DOHH2 (cell line): Measurements from ENCODE around the gene TLK1.

Source experiments
- EZH2phosphoT487 ChIP-seq: fragments of 200-600 bp; sonication (generic); IDR thresholded peaks from 2 replicates; pipeline ENCODE4 v1.6.1; 2017; ENCODE audit warnings: borderline replicate concordance, mild to moderate bottlenecking, antibody characterized with exemption, low read length, moderate library complexity, mixed read lengths
- TF ChIP-seq, protein P1 (sequence below): fragments of 200-600 bp; sonication (generic); IDR thresholded peaks from one replicate; pipeline ENCODE4 v1.5.1; 2014; ENCODE audit warnings: antibody characterized with exemption, mild to moderate bottlenecking, low read depth, low read length; ENCODE audit not compliant: poor library complexity, severe bottlenecking

DNA sequence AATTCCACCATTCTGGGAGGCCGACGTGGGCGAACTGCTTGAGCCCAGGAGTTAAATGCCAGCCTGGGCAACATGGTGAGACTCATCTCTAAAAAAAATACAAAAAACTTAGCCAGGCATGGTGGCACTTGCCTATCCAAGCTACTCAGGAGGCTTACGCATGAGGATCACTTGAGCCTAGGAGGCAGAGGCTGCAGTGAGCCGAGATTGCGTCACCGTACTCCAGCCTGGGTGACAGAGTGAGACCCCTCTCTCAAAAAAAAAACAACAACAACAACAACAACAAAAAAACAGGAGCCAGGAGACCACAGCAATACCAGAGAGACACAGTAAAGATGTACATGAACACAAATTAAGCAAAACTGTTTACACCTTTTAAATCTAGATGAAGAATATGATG, 52.9 kb downstream of the TLK1 start:
- TF ChIP-seq, protein P1, sequence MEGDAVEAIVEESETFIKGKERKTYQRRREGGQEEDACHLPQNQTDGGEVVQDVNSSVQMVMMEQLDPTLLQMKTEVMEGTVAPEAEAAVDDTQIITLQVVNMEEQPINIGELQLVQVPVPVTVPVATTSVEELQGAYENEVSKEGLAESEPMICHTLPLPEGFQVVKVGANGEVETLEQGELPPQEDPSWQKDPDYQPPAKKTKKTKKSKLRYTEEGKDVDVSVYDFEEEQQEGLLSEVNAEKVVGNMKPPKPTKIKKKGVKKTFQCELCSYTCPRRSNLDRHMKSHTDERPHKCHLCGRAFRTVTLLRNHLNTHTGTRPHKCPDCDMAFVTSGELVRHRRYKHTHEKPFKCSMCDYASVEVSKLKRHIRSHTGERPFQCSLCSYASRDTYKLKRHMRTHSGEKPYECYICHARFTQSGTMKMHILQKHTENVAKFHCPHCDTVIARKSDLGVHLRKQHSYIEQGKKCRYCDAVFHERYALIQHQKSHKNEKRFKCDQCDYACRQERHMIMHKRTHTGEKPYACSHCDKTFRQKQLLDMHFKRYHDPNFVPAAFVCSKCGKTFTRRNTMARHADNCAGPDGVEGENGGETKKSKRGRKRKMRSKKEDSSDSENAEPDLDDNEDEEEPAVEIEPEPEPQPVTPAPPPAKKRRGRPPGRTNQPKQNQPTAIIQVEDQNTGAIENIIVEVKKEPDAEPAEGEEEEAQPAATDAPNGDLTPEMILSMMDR = no peak
- no peak for TF ChIP-seq EZH2phosphoT487
